K562 (cell line): ENCODE results near the gene MPPED1. TPM values are rescaled to one million over a fixed set of nuclear protein-coding genes. Genes with fewer than 3 reads are reported as not detected.

Source experiments
- ATAC-seq: fragments of 200-7000 bp; cut with Tn5 transposase; 3 replicates; pipeline ENCODE4 v1.9.1; 2020; ENCODE audit warnings: moderate library complexity
- BruUV-seq: library from RNA; stranded (reverse); fragments of 400-500 nt; replicated peaks from 2 replicates; lab custom pipeline; 2021; lab: Mats Ljungman, UMichigan
- CTCF ChIA-PET: fragments of 300-600 bp; formaldehyde crosslinking; extraction: SDS; loops from one replicate; lab custom pipeline; 2021; ENCODE audit warnings: low intra/inter-chr PET ratio; lab: Yijun Ruan, JAX
- POLR2A ChIA-PET: fragments of 300-600, 350-650 bp; sonication (Branson Sonifier 250); formaldehyde crosslinking; extraction: SDS; loops from one replicate; lab custom pipeline; 2021; ENCODE audit warnings: antibody characterized with exemption, inconsistent platforms; lab: Yijun Ruan, JAX
- DNase-seq, 4 experiments: peaks; one replicate each; pipeline versions ENCODE4 v3.0.0 to v3.0.0-alpha.2; 2011 to 2018; ENCODE audit warnings: low spot score in 3 of 4, mixed read lengths in 3 of 4; ENCODE audit errors: extremely low read depth in 1 of 4
- FAIRE-seq: peaks from 2 replicates; lab custom pipeline; 2011; peaks lifted over from hg19 to GRCh38; lab: Jason Lieb, UNC
- H2AFZ ChIP-seq: 2 replicates; pipeline ENCODE4 v1.6.0; 2011; ENCODE audit warnings: low read depth, low read length, control low read depth, inconsistent platforms
- H3K27ac ChIP-seq: fragments of 200-600 bp; 3 replicates; pipeline ENCODE4 v1.8.0; 2011; ENCODE audit warnings: low read depth, mild to moderate bottlenecking, control low read depth, inconsistent platforms, low read length, moderate library complexity, mixed read lengths; ENCODE audit errors: extremely low read depth
- H3K27me3 ChIP-seq, 2 experiments: fragments of 300-600 bp in 1 of 2; 2 replicates in 1 of 2; 3 replicates in 1 of 2; pipeline versions ENCODE4 v1.6.0 to v1.8.0; 2011; ENCODE audit warnings: inconsistent platforms in 2 of 2, low read length in 2 of 2, mild to moderate bottlenecking in 1 of 2, mixed read lengths in 1 of 2, moderate library complexity in 1 of 2; ENCODE audit not compliant: control insufficient read depth in 2 of 2, insufficient read depth in 2 of 2
- H3K36me3 ChIP-seq: fragments of 300-600 bp; 3 replicates; pipeline ENCODE4 v1.8.0; 2011; ENCODE audit warnings: mild to moderate bottlenecking, low read length, inconsistent platforms; ENCODE audit not compliant: control insufficient read depth, insufficient read depth
- H3K4me1 ChIP-seq, 2 experiments: fragments of 200-600 bp in 1 of 2; replicated peaks in 1 of 2; 2 replicates in 1 of 2; 3 replicates in 1 of 2; pipeline versions ENCODE4 v1.5.1 to v1.8.0; 2011; ENCODE audit warnings: inconsistent platforms in 2 of 2, low read length in 2 of 2, mild to moderate bottlenecking in 1 of 2, mixed read lengths in 1 of 2, moderate library complexity in 1 of 2; ENCODE audit not compliant: control insufficient read depth in 2 of 2, insufficient read depth in 2 of 2
- H3K4me2 ChIP-seq: 2 replicates; pipeline ENCODE4 v1.6.1; 2011; ENCODE audit warnings: low read length, control low read depth, inconsistent platforms, mixed read lengths; ENCODE audit not compliant: insufficient read depth
- H3K4me3 ChIP-seq: fragments of 200-600 bp; sonication (generic), shearing (Covaris generic); 2 replicates; pipeline ENCODE4 v1.5.1; 2016; ENCODE audit warnings: control low read depth, inconsistent platforms
- H3K79me2 ChIP-seq: fragments of 200-600 bp; 3 replicates; pipeline ENCODE4 v1.8.0; 2011; ENCODE audit warnings: low read length, inconsistent platforms; ENCODE audit not compliant: control insufficient read depth, insufficient read depth
- H3K9ac ChIP-seq, 2 experiments: 2 replicates each; pipeline versions ENCODE4 v1.6.0 to v1.6.1; 2011; ENCODE audit warnings: low read depth in 2 of 2, low read length in 2 of 2, control low read depth in 1 of 2, inconsistent platforms in 1 of 2, mild to moderate bottlenecking in 1 of 2, mixed read lengths in 1 of 2; ENCODE audit not compliant: insufficient read depth in 1 of 2
- H3K9me1 ChIP-seq: one replicate; pipeline ENCODE4 v1.6.0; 2011; ENCODE audit warnings: inconsistent platforms, mild to moderate bottlenecking, low read length, moderate library complexity; ENCODE audit not compliant: control insufficient read depth, insufficient read depth
- H3K9me3 ChIP-seq: replicated peaks from 2 replicates; pipeline ENCODE4 v1.5.1; 2011; ENCODE audit warnings: low read depth, low read length, inconsistent platforms; ENCODE audit not compliant: control insufficient read depth, insufficient read depth
- H4K20me1 ChIP-seq: replicated peaks from 2 replicates; pipeline ENCODE4 v1.6.1; 2011; ENCODE audit warnings: low read length, inconsistent platforms, mixed read lengths; ENCODE audit not compliant: control insufficient read depth, insufficient read depth
- ATF1 ChIP-seq, 2 experiments: fragments of 450-650 bp in 1 of 2; IDR thresholded peaks; 2 replicates each; pipeline ENCODE4 v1.6.1; 2016; ENCODE audit warnings: missing compliant biosample characterization in 1 of 2, missing genetic modification characterization in 1 of 2
- ETV5 ChIP-seq: sonication (generic); formaldehyde crosslinking; IDR thresholded peaks from 2 replicates; pipeline ENCODE4 v1.4.0; 2020; ENCODE audit warnings: low read depth, mild to moderate bottlenecking, missing genetic modification reagents
- GTF2F1 ChIP-seq: IDR thresholded peaks from 2 replicates; pipeline ENCODE4 v1.6.1; 2011; ENCODE audit warnings: low read depth, low read length, improper control_type of control experiment
- ILF3 ChIP-seq: fragments of 450-650 bp; IDR thresholded peaks from 2 replicates; pipeline ENCODE4 v1.6.1; 2018; ENCODE audit warnings: antibody characterized with exemption, mild to moderate bottlenecking, moderate library complexity, borderline replicate concordance
- KLF6 ChIP-seq: fragments of 250-450 bp; sonication (Bioruptor Pico); IDR thresholded peaks from 2 replicates; pipeline ENCODE4 v1.4.0; 2020; ENCODE audit warnings: mild to moderate bottlenecking, moderate library complexity, borderline replicate concordance
- NCOA2 ChIP-seq, 2 experiments: fragments of 450-650 bp; IDR thresholded peaks; 2 replicates each; pipeline ENCODE4 v1.6.1; 2018; ENCODE audit warnings: mild to moderate bottlenecking in 2 of 2, moderate library complexity in 1 of 2; ENCODE audit not compliant: partially characterized antibody in 2 of 2
- POU5F1 ChIP-seq: fragments of 150-350 bp; IDR thresholded peaks from 2 replicates; pipeline ENCODE4 v1.6.1; 2014; ENCODE audit warnings: borderline replicate concordance, low read length, low read depth, mild to moderate bottlenecking; ENCODE audit not compliant: partially characterized antibody
- RERE ChIP-seq: sonication (generic); formaldehyde crosslinking; IDR thresholded peaks from 2 replicates; pipeline ENCODE4 v1.8.0; 2023; ENCODE audit warnings: missing genetic modification reagents, mild to moderate bottlenecking, borderline replicate concordance
- XRCC3 ChIP-seq: fragments of 450-650 bp; IDR thresholded peaks from 2 replicates; pipeline ENCODE4 v1.6.1; 2017; ENCODE audit warnings: mild to moderate bottlenecking, moderate library complexity
- WGBS: fragments of 100-300 bp; shearing (Covaris generic); methylation state at CpG from one replicate; pipeline ENCODE4 v1.1.6; 2016; ENCODE audit warnings: low coverage, mixed read lengths; ENCODE audit not compliant: insufficient coverage; ENCODE audit errors: missing lambda C conversion rate; 5-methylcytosine and 5-hydroxymethylcytosine counted together
- in situ Hi-C: fragments of 300-500 bp; cut with MboI; formaldehyde crosslinking; loops from 4 replicates; pipeline ENCODE4 v1.15.0; 2018; ENCODE audit warnings: inconsistent platforms, mixed read lengths
- intact Hi-C: fragments of 100-400 bp; cut with micrococcal nuclease; formaldehyde crosslinking; loops from 2 replicates; pipeline ENCODE4 v1.14.2; 2022
- polyA plus RNA-seq, 8 experiments: library from polyadenylated mRNA; depleted of rRNA in 4 of 8; stranded (reverse) in 5 of 8; unstranded in 3 of 8; fragments of >200 nt; fragmentation: Nextera tagmentation in 2 of 8; fragmentation: Illumina TruSeq in 1 of 8; extraction: Ambion mirVana in 2 of 8; extraction: Trizol in 1 of 8; gene quantifications; 2 replicates each; pipeline versions ENCODE4 v1.2.1 to v1.2.3, GENCODE V29; 2011 to 2014; ENCODE audit warnings: inconsistent platforms in 1 of 8, missing spikeins in 1 of 8
- total RNA-seq, 7 experiments: library from RNA; depleted of rRNA in 6 of 7; stranded (reverse); fragments of >200 nt in 6 of 7; fragmentation: Illumina TruSeq in 2 of 7; extraction: Trizol in 2 of 7; gene quantifications; 2 replicates each; pipeline versions ENCODE4 v1.2.1 to v1.2.3, GENCODE V29; 2011 to 2021; ENCODE audit warnings: low replicate concordance in 1 of 7

Gene MPPED1
- total and polyA plus RNA-seq, 9 of the 15 experiments (the other 6 are each of a cell fraction or from before 2014, with no cell fraction given): not detected

GRCh38 chr22:43398246-43398645 lies 13.6 kb upstream of the MPPED1 start:
- no TSS peak for BruUV-seq
- H3K4me1 ChIP-seq: peaks cover 0 to 11% of the 10 kb centered on the region in 2 experiments; a peak in 2 of 5 replicates
- no peak for ATAC-seq
- no peak overlapping the region for H3K9ac ChIP-seq
- no peak for DNase-seq
- intact Hi-C loops: loop anchor here (5.0 kb wide), 1 partner anchor 224 kb away; no protein-coding TSS in a partner anchor
- ChIA-PET CTCF (no interaction called here), POLR2A (no interaction called here)
- no peak overlapping the region for H2AFZ ChIP-seq
- no peak overlapping the region for H3K4me3 ChIP-seq
- H3K9me1 ChIP-seq: no peaks in the 10 kb centered on the region
- no peaks in the 10 kb centered on the region for H3K36me3 ChIP-seq
- no peak for FAIRE-seq
- H3K4me2 ChIP-seq: no peak overlapping the region
- H3K9me3 ChIP-seq: no peaks in the 10 kb centered on the region
- no peak overlapping the region for H3K27ac ChIP-seq
- WGBS: 0% methylated on average over 5 of the region's 5 CpGs
- in situ Hi-C loops: loop anchor here (10.0 kb wide), 1 partner anchor 1227 kb away; no protein-coding TSS in a partner anchor
- no peaks in the 10 kb centered on the region for H4K20me1 ChIP-seq
- TF ChIP-seq GTF2F1 (no peak), XRCC3 (no peak), ATF1 (CRISPR knock-in tag; IDR thresholded peaks at IDR 0.05) (no peak), ATF1 (tag; IDR thresholded peaks at IDR 0.05) (no peak), POU5F1 (no peak), RERE (no peak), ETV5 (CRISPR knock-in tag) (no peak), ILF3 (no peak), NCOA2 (IDR thresholded peaks at IDR 0.05; ENCODE audit: partially characterized antibody in 2 of 2) (no peak), KLF6 (CRISPR knock-in tag) (no peak)
- peaks cover 0 to 4% of the 10 kb centered on the region in 2 experiments; a peak in 2 of 5 replicates for H3K27me3 ChIP-seq
- H3K79me2 ChIP-seq: no peaks in the 10 kb centered on the region
